ENCODE measurements around the gene LYST. TPM values are rescaled to one million over a fixed set of nuclear protein-coding genes. Genes with fewer than 3 reads are reported as not detected.

Gene LYST
- total and polyA plus RNA-seq, 10 of the 15 experiments (the other 5 are each of a cell fraction or from before 2014, with no cell fraction given), result 3.3 to 28.1 (median 5.6) TPM

DNA sequence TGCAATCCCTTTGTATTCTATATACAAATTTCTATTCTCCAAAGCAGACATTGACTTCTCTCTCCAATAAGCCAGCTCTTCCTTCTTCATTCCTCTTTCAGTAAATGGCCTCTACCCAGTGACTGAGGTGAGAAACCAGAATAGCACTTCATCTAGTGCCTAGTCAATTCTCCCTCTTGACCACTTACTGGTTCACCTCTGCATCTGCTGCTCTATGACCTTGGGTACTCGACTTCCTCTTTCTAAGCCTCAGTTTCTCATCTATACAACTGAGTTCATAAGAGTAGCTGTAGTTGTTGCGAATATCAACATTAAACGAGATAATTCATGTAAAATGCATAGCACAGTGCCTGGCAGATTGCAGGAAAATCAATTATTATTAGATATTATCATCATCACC is 12.4 kb downstream of the LYST start:
- Histone ChIP-seq H4K20me1 (ENCODE audit: control insufficient read depth, insufficient read depth) (no peaks in the 10 kb centered on the region), H2AFZ (ENCODE audit: control insufficient read depth, low read depth, low read length) (no peak overlapping the region), H3K4me1 (ENCODE audit: control insufficient read depth, insufficient read depth, low read length) (peaks cover 7% of the 10 kb centered on the region; the same call in 1 of the 2 replicates), H3K79me2 (ENCODE audit: control insufficient read depth, insufficient read depth, low read length) (peaks cover 3% of the 10 kb centered on the region; the same call in 1 of the 2 replicates), H3K27me3 (replicated peaks in 1 of 2; ENCODE audit: control insufficient read depth in 2 of 2, insufficient read depth in 2 of 2, low read length in 1 of 2) (no peaks in the 10 kb centered on the region), H3K36me3 (ENCODE audit: control insufficient read depth in 2 of 2, insufficient read depth in 2 of 2, low read length in 1 of 2) (no peaks in the 10 kb centered on the region), H3K4me2 (ENCODE audit: control insufficient read depth, insufficient read depth) (no peak overlapping the region), H3K4me3 (no peak overlapping the region), H3K9me3 (replicated peaks; ENCODE audit: control insufficient read depth, insufficient read depth, low read length) (no peaks in the 10 kb centered on the region), H3K27ac (ENCODE audit: control insufficient read depth, insufficient read depth) (no peak overlapping the region), H3K9ac (ENCODE audit: control insufficient read depth, insufficient read depth, low read length) (no peak overlapping the region)
- ChIA-PET SMC1A (ENCODE audit: uncharacterized antibody, unreplicated experiment) (interaction anchor here (0.7 to 5.0 kb wide), 8 partner anchors 11 to 117 kb away, joined by 3 to 59 read pairs (median 4); no protein-coding TSS in a partner anchor), POLR2A (interaction anchor here (1.1 to 2.2 kb wide), 4 partner anchors 9 to 17 kb away, joined by 4 to 7 read pairs (median 6); no protein-coding TSS in a partner anchor), CTCF (interaction anchor here (1.1 to 5.1 kb wide), 8 partner anchors 9 to 118 kb away, joined by 3 to 68 read pairs (median 5); no protein-coding TSS in a partner anchor), RAD21 (ENCODE audit: unreplicated experiment) (interaction anchor here (1.1 to 4.0 kb wide), 4 partner anchors 11 to 118 kb away, joined by 3 to 38 read pairs (median 6); partner anchors contain the start of gene LYST)
- FAIRE-seq (no peak), DNase-seq (ENCODE audit: low read depth, low spot score) (no peak), ATAC-seq (peak; percentile 69)
- intact Hi-C loops (cut with micrococcal nuclease; ENCODE audit: unreplicated experiment) (no loop called here), in situ Hi-C loops (cut with MboI) (no loop called here)
- no TSS peak for BruUV-seq (replicated peaks)
- WGBS (ENCODE audit: insufficient coverage, insufficient replicate concordance, low lambda C conversion rate, missing lambda C conversion rate), result 82% methylated on average over 3 of the region's 3 CpGs
- TF ChIP-seq CUX1 (IDR thresholded peaks at IDR 0.05; ENCODE audit: insufficient replicate concordance, low read depth, low read length) (no peak), RFX5 (IDR thresholded peaks at IDR 0.05; ENCODE audit: low read depth, low read length) (no peak), SREBF2 (IDR thresholded peaks at IDR 0.05; ENCODE audit: low read length) (no peak), MXI1 (IDR thresholded peaks at IDR 0.05; ENCODE audit: low read depth, low read length) (no peak), YY1 (IDR thresholded peaks at IDR 0.05; ENCODE audit: low read depth, low read length) (no peak), BRCA1 (IDR thresholded peaks at IDR 0.05; ENCODE audit: low read depth, low read length) (no peak), NFXL1 (IDR thresholded peaks at IDR 0.05; ENCODE audit: borderline replicate concordance) (no peak), GATAD2B (conservative IDR thresholded peaks at IDR 0.05; ENCODE audit: low read depth) (no peak), SRF (IDR thresholded peaks at IDR 0.05; ENCODE audit: low read depth in 2 of 2, low read length in 2 of 2) (no peak), PRDM15 (CRISPR knock-in tag; IDR thresholded peaks at IDR 0.05) (no peak), NR2F1 (conservative IDR thresholded peaks at IDR 0.05) (peak; percentile 86), MEF2A (IDR thresholded peaks at IDR 0.05; ENCODE audit: insufficient read depth, low read depth, low read length) (no peak), POLR2AphosphoS2 (IDR thresholded peaks at IDR 0.05; ENCODE audit: low read depth, low read length) (no peak), ATF7 (IDR thresholded peaks at IDR 0.05; ENCODE audit: low read depth) (no peak), ZBED1 (IDR thresholded peaks at IDR 0.05; ENCODE audit: borderline replicate concordance) (no peak)
- TF ChIP-seq, protein P1, sequence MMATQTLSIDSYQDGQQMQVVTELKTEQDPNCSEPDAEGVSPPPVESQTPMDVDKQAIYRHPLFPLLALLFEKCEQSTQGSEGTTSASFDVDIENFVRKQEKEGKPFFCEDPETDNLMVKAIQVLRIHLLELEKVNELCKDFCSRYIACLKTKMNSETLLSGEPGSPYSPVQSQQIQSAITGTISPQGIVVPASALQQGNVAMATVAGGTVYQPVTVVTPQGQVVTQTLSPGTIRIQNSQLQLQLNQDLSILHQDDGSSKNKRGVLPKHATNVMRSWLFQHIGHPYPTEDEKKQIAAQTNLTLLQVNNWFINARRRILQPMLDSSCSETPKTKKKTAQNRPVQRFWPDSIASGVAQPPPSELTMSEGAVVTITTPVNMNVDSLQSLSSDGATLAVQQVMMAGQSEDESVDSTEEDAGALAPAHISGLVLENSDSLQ (IDR thresholded peaks at IDR 0.05), result no peak
